NCI-H524 treated with DMSO at 0.1 percent for 48 hours (cell line): ENCODE results near the gene SLC1A3.

Experiments used
- DNase-seq: peaks from one replicate; lab custom pipeline; 2025; lab: John Stamatoyannopoulos, UW

The SLC1A3 gene

GRCh38 chr5:36655161-36655560, 48.8 kb downstream of the SLC1A3 start:
- DNase-seq, result no peak

- no peak for DNase-seq
Observed at GRCh38 chr5:36656556-36656955, 50.1 kb downstream of the SLC1A3 start.

GRCh38 chr5:36657563-36657995, 51.2 kb downstream of the SLC1A3 start:
- DNase-seq, result no peak

GRCh38 chr5:36658038-36658756, 51.8 kb downstream of the SLC1A3 start:
- no peak for DNase-seq

- no peak for DNase-seq
Observed at GRCh38 chr5:36659411-36659810, 53.0 kb downstream of the SLC1A3 start.

GRCh38 chr5:36660397-36661049, 54.1 kb downstream of the SLC1A3 start:
- no peak for DNase-seq

- DNase-seq, result no peak
Observed at GRCh38 chr5:36661456-36662220, 55.2 kb downstream of the SLC1A3 start.

- no peak for DNase-seq
Observed at GRCh38 chr5:36662291-36662851, 56.0 kb downstream of the SLC1A3 start.

- no peak for DNase-seq
Observed at GRCh38 chr5:36664766-36665165, 58.4 kb downstream of the SLC1A3 start.

GRCh38 chr5:36665628-36666027, 59.2 kb downstream of the SLC1A3 start:
- no peak for DNase-seq

GRCh38 chr5:36666274-36666673, 59.9 kb downstream of the SLC1A3 start:
- DNase-seq, result no peak

GRCh38 chr5:36666986-36667385, 60.6 kb downstream of the SLC1A3 start:
- DNase-seq, result no peak

- no peak for DNase-seq
Observed at GRCh38 chr5:36667824-36668223, 61.4 kb downstream of the SLC1A3 start.

- no peak for DNase-seq
Observed at GRCh38 chr5:36669015-36669651, 62.7 kb downstream of the SLC1A3 start.

- no peak for DNase-seq
Observed at GRCh38 chr5:36670548-36670947, 64.1 kb downstream of the SLC1A3 start.

GRCh38 chr5:36675282-36675681, 68.9 kb downstream of the SLC1A3 start:
- no peak for DNase-seq

- no peak for DNase-seq
Observed at GRCh38 chr5:36679221-36679989, 73.0 kb downstream of the SLC1A3 start.

GRCh38 chr5:36680066-36680465, 73.7 kb downstream of the SLC1A3 start:
- no peak for DNase-seq

GRCh38 chr5:36681711-36682110, 75.3 kb downstream of the SLC1A3 start:
- no peak for DNase-seq

GRCh38 chr5:36682499-36682898, 76.1 kb downstream of the SLC1A3 start:
- DNase-seq, result no peak

- no peak for DNase-seq
Observed at GRCh38 chr5:36683821-36684434, 77.5 kb downstream of the SLC1A3 start.
